ENCODE measurements around the gene GLE1.

DNA sequence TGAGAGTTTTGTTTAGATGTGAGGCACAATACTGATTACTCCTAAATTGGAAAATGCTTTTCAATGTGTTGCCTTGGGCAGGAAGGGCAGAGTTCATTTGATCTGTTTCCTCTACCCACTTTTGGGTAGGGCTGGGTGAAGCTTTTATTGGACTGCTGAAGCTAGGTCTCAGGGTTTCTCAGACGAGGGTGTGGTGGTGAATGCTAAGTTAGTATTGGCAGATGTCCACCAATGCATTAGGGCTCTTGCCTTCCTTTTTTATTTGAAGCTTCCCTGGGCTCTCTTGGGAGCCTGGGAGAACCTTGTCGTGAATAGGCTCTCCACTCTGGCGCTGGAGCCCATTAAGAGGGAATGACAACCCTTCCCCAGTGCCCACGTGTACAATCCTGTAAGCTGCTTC lies 71.0 kb downstream of the GLE1 start:
- no peak for TF ChIP-seq CTCF (conservative IDR thresholded peaks at IDR 0.05; ENCODE audit: low read length)
- no peak for TF ChIP-seq EZH2phosphoT487 (IDR thresholded peaks at IDR 0.05; ENCODE audit: borderline replicate concordance)
